Upper lobe of left lung (tissue), 6 donors: Measurements from ENCODE around the gene PANX2. TPM values are rescaled to one million over a fixed set of nuclear protein-coding genes. Genes with fewer than 3 reads are reported as not detected.

Source experiments
- ATAC-seq, 2 donors: fragments of 200-7000 bp; cut with Tn5 transposase; one replicate each; pipeline ENCODE4 v1.9.1; 2022; ENCODE audit warnings: mild to moderate bottlenecking in 2 of 2, moderate library complexity in 2 of 2; ENCODE audit not compliant: low FRiP score in 2 of 2
- DNase-seq, 2 donors: peaks; one replicate each; pipeline ENCODE4 v3.0.0-alpha.2; 2019 to 2020
- H3K27ac ChIP-seq, 4 donors: fragments of 200-600 bp; sonication (generic); one replicate each; pipeline ENCODE4 v1.5.1; 2016 to 2019
- H3K27me3 ChIP-seq, 4 donors: fragments of 200-600 bp; sonication (generic); one replicate each; pipeline ENCODE4 v1.5.1; 2017 to 2019
- H3K36me3 ChIP-seq, 4 donors: fragments of 200-600 bp; sonication (generic); one replicate each; pipeline ENCODE4 v1.5.1; 2016 to 2019
- H3K4me1 ChIP-seq, 4 donors: fragments of 200-600 bp; sonication (generic); one replicate each; pipeline ENCODE4 v1.5.1; 2018 to 2019
- H3K4me3 ChIP-seq, 4 donors: fragments of 200-600 bp; sonication (generic); one replicate each; pipeline ENCODE4 v1.5.1; 2017 to 2019; ENCODE audit warnings: mild to moderate bottlenecking in 2 of 4, moderate library complexity in 1 of 4
- H3K9me3 ChIP-seq, 4 donors: fragments of 200-600 bp; sonication (generic); one replicate each; pipeline ENCODE4 v1.5.1; 2018 to 2019
- EP300 ChIP-seq, 4 donors: sonication (generic); formaldehyde crosslinking; IDR thresholded peaks; one replicate each; pipeline ENCODE4 v1.5.1; 2017; ENCODE audit warnings: antibody characterized with exemption in 4 of 4, control low read depth in 2 of 4
- POLR2A ChIP-seq, 4 donors: fragments of 450-650 bp; IDR thresholded peaks; one replicate each; pipeline ENCODE4 v1.5.1; 2016 to 2017; ENCODE audit warnings: antibody characterized with exemption in 4 of 4, mild to moderate bottlenecking in 2 of 4
- POLR2AphosphoS5 ChIP-seq, 2 donors: sonication (generic); formaldehyde crosslinking; IDR thresholded peaks; one replicate each; pipeline ENCODE4 v1.5.1; 2017; ENCODE audit warnings: antibody characterized with exemption in 2 of 2
- WGBS, 2 donors: methylation state at CpG; one replicate each; pipeline ENCODE4 v1.1.5; 2017 to 2018; 5-methylcytosine and 5-hydroxymethylcytosine counted together
- total RNA-seq, 6 donors: library from RNA; depleted of rRNA in 4 of 6; stranded (reverse); fragments of >200 nt in 4 of 6; gene quantifications; one replicate each; pipeline versions ENCODE4 v1.1.0 to v1.2.1, GENCODE V29; 2016 to 2021
- TF ChIP-seq, protein P1 (sequence below), 6 experiments: fragments of 450-650 bp in 4 of 6; fragments of 200-600 bp in 2 of 6; sonication (generic) in 2 of 6; IDR thresholded peaks; one replicate each; pipeline ENCODE4 v1.5.1; 2016 to 2019; ENCODE audit warnings: antibody characterized with exemption in 6 of 6
- donor health status: DM: no; HTN: no; CAD: no; lungs with moderate emphysema.
- donor health status: DM: no; HTN: yes; CAD: no; lungs with severe emphysema.

The PANX2 gene
- total RNA-seq, 6 donors from 2014 or later, result 1.9 to 16.8 (median 7.1) TPM

- no peak for ATAC-seq
- no peak overlapping the region for H3K4me3 ChIP-seq
- no peak overlapping the region for H3K27ac ChIP-seq
- no peaks in the 10 kb centered on the region for H3K27me3 ChIP-seq
- H3K36me3 ChIP-seq, result peaks cover 13 to 75% (median 44%) of the 10 kb centered on the region in 4 donors
- H3K9me3 ChIP-seq, result no peaks in the 10 kb centered on the region
- no peaks in the 10 kb centered on the region for H3K4me1 ChIP-seq
- TF ChIP-seq, protein P1, sequence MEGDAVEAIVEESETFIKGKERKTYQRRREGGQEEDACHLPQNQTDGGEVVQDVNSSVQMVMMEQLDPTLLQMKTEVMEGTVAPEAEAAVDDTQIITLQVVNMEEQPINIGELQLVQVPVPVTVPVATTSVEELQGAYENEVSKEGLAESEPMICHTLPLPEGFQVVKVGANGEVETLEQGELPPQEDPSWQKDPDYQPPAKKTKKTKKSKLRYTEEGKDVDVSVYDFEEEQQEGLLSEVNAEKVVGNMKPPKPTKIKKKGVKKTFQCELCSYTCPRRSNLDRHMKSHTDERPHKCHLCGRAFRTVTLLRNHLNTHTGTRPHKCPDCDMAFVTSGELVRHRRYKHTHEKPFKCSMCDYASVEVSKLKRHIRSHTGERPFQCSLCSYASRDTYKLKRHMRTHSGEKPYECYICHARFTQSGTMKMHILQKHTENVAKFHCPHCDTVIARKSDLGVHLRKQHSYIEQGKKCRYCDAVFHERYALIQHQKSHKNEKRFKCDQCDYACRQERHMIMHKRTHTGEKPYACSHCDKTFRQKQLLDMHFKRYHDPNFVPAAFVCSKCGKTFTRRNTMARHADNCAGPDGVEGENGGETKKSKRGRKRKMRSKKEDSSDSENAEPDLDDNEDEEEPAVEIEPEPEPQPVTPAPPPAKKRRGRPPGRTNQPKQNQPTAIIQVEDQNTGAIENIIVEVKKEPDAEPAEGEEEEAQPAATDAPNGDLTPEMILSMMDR (IDR thresholded peaks at IDR 0.05), result no peak
- TF ChIP-seq POLR2AphosphoS5 (IDR thresholded peaks at IDR 0.05) (no peak), EP300 (IDR thresholded peaks at IDR 0.05) (no peak), POLR2A (IDR thresholded peaks at IDR 0.05) (no peak)
- WGBS, 2 donors, result 85 to 93% methylated on average over 4 to 15 of the region's 16 CpGs
- DNase-seq, result peak in 1 of 2 donors; percentile 45
Observed at GRCh38 chr22:50229370-50229769, 58.8 kb downstream of the PANX2 start.

Other genes starting within 250 kb of the PANX2 start
- 100 to 1,000 TPM; 131 to 246 (median 156) TPM for gene PIM3, start 210.0 kb upstream of the PANX2 start, total RNA-seq
- under 1 TPM in 1 of 6 donors, not detected in 5; 0.06 TPM for gene IL17REL, start 158.0 kb upstream of the PANX2 start, total RNA-seq
- gene TTLL8, start 112.4 kb upstream of the PANX2 start, total RNA-seq, result not detected
- 1 to 10 TPM in 4 of 6 donors, under 1 TPM in 2; 0.78 to 3.1 (median 1.2) TPM for gene MLC1, start 85.3 kb upstream of the PANX2 start, total RNA-seq
- 1 to 10 TPM in 3 of 6 donors, under 1 TPM in 2, not detected in 1; 0.47 to 3.1 (median 1.8) TPM for gene MOV10L1, start 80.7 kb upstream of the PANX2 start, total RNA-seq
- 10 to 100 TPM; 32.9 to 88.0 (median 56.3) TPM for gene TRABD, start 15.2 kb downstream of the PANX2 start, total RNA-seq
- 100 to 1,000 TPM in 1 of 6 donors, 10 to 100 TPM in 5; 23.1 to 102 (median 28.9) TPM for gene SELENOO, start 30.3 kb downstream of the PANX2 start, total RNA-seq
- gene TUBGCP6, start 74.3 kb downstream of the PANX2 start, total RNA-seq, result 100 to 1,000 TPM in 2 of 6 donors, 10 to 100 TPM in 4; 43.2 to 216 (median 52.4) TPM
- gene HDAC10, start 80.5 kb downstream of the PANX2 start, total RNA-seq, result 100 to 1,000 TPM in 1 of 6 donors, 10 to 100 TPM in 5; 33.0 to 202 (median 53.1) TPM
- gene MAPK12, start 91.0 kb downstream of the PANX2 start, total RNA-seq, result 10 to 100 TPM in 3 of 6 donors, 1 to 10 TPM in 3; 3.1 to 19.2 (median 10.1) TPM
- gene MAPK11, start 99.6 kb downstream of the PANX2 start, total RNA-seq, result 10 to 100 TPM in 1 of 6 donors, 1 to 10 TPM in 5; 3.1 to 27.3 (median 8.6) TPM
- 100 to 1,000 TPM; 218 to 407 (median 313) TPM for gene PLXNB2, start 136.9 kb downstream of the PANX2 start, total RNA-seq
- 10 to 100 TPM in 5 of 6 donors, 1 to 10 TPM in 1; 9.5 to 24.1 (median 12.7) TPM for gene DENND6B, start 156.3 kb downstream of the PANX2 start, total RNA-seq
- gene PPP6R2, start 172.6 kb downstream of the PANX2 start, total RNA-seq, result 100 to 1,000 TPM in 2 of 6 donors, 10 to 100 TPM in 4; 53.0 to 264 (median 63.8) TPM